Stimulated activated effector memory CD8-positive, alpha-beta T cell treated with anti-CD3 and anti-CD28 coated beads, Interleukin-12 subunit alpha, Interleukin-12 subunit beta, amount 100 ng/mL, for 72 hours (primary cell): ENCODE data around the gene UTP25.

Source experiments
- ATAC-seq: fragments of 150-1000 bp; cut with Tn5 transposase; 2 replicates; pipeline ENCODE4 v1.10.0; 2021
- DNase-seq, 2 donors: peaks; one replicate each; pipeline ENCODE4 v3.0.0; 2021 to 2022; ENCODE audit warnings: low spot score in 2 of 2
- H3K27ac Mint-ChIP-seq: one replicate; pipeline ENCODE4 v1.8.0; 2022; ENCODE audit warnings: mild to moderate bottlenecking, mixed read lengths
- H3K36me3 Mint-ChIP-seq: one replicate; pipeline ENCODE4 v1.8.0; 2022; ENCODE audit warnings: mild to moderate bottlenecking, mixed read lengths
- H3K4me1 Mint-ChIP-seq: one replicate; pipeline ENCODE4 v1.8.0; 2022; ENCODE audit warnings: mixed read lengths
- H3K4me3 Mint-ChIP-seq: one replicate; pipeline ENCODE4 v1.8.0; 2022; ENCODE audit warnings: mild to moderate bottlenecking, mixed read lengths
- H3K9me3 Mint-ChIP-seq: one replicate; pipeline ENCODE4 v1.8.0; 2022; ENCODE audit warnings: mixed read lengths

UTP25 gene

DNA sequence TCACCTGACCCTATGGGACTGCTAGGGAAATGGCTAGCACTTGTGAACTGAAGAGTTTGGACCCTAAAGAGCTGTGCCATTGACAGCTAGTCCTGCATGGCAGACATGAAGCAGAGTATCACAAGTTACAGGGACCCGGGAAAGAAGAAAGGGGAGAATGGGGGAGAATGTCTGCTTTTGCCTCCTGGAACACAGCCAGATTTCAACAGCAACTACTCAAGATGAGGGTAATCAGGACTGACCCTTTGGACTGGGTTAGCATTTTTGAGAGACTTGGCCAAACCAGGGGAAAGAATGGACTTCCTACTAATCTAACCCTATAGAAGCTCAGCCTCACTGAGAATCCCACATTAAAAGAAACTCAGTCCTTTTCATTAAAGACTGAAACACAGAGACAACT, 8.7 kb upstream of the UTP25 start:
- no peak for DNase-seq
- Mint-ChIP-seq H3K4me3 (no peak overlapping the region), H3K4me1 (peaks cover 13% of the 10 kb centered on the region), H3K36me3 (no peaks in the 10 kb centered on the region), H3K27ac (no peak overlapping the region), H3K9me3 (no peaks in the 10 kb centered on the region)
- no peak for ATAC-seq

DNA sequence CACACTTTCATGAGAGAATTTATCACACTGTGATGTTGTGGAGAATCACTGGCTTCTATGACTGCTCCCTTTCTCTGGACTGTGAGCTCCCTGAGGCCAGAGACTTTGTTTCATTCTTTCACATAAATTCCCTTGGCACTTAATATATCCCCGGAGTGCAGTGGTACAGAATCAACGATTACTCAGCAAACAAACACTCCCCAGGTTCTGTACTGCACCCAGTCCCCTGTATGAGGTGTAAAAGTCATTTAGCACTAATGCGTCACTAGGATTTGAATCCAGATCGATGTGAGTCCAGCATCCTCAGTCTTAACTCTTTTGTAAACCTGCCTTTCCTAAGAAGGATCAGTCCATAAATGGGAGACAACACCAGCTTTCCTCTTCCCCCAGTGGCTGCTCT, 6.8 kb upstream of the UTP25 start:
- Mint-ChIP-seq H3K9me3 (no peaks in the 10 kb centered on the region), H3K36me3 (no peaks in the 10 kb centered on the region), H3K4me3 (no peak overlapping the region), H3K27ac (no peak overlapping the region), H3K4me1 (peaks cover 13% of the 10 kb centered on the region)
- DNase-seq (no peak), ATAC-seq (peak; percentile 46)

DNA sequence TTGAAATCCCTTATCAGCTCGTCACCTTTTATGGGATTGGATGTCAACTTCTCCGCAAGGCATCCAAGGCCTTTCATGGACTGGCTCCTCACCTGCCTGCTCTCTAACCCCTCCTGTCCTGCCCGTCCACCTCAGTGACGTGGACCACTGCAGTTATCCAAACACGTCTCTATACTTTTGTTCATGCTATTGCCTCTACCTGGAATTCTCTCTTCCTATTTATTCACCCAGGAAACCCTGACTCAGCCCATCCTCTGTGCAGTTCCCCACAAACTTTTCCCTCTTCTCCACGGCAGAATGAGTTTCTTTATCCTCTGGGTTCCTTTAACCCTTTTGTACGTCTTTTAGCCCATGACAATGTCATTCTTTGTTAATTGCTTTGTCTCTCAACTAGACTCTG, 5.1 kb upstream of the UTP25 start:
- Mint-ChIP-seq H3K36me3 (peaks cover 9% of the 10 kb centered on the region), H3K9me3 (no peaks in the 10 kb centered on the region), H3K27ac (no peak overlapping the region), H3K4me3 (peak overlapping the region; percentile 13), H3K4me1 (peaks cover 24% of the 10 kb centered on the region)
- DNase-seq (no peak), ATAC-seq (no peak)

DNA sequence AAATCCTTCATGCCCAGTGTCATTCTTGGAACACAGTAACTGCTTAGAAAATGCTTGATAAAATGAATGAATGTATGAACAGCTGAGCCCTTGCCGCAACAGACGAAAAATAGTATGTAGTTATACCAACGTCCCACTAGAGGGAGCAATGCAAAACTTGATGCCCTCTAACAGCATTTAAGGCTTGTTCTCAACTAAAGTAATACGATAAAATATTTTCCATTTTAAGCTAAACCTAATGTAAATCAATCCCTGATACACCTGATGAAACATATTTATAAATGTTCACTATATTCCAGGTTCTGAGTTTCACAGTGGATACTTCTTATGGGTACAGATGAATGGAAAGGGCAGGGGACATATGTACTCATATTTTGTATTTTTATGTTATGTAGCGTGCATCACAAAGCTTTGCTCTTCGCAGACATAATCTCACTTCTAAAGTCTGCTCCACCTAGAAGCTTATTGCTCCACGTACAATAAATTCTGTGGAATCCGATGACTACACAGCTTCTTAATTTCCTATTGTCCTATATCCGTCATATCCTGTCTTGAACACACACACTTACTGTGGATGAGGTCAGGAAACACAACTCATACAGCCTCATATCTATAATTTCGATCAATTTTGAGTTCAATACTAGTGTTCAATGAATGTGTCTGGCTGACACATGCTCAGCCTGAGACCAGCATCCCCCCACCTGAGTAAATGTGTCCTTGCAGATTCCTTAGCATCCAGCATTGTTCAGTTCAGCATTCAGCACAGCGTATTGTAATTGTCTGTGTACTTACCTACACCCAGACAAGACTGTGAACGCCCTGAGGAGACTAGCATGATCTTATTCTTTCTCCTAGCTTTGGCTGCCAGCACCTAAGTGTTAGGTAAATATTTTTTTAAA, 4.4 kb upstream of the UTP25 start:
- Mint-ChIP-seq H3K4me1 (peaks cover 28% of the 10 kb centered on the region), H3K9me3 (no peaks in the 10 kb centered on the region), H3K36me3 (peaks cover 16% of the 10 kb centered on the region), H3K27ac (no peak overlapping the region), H3K4me3 (peak overlapping the region; percentile 13)
- peak; percentile 39 for ATAC-seq
- no peak for DNase-seq

DNA sequence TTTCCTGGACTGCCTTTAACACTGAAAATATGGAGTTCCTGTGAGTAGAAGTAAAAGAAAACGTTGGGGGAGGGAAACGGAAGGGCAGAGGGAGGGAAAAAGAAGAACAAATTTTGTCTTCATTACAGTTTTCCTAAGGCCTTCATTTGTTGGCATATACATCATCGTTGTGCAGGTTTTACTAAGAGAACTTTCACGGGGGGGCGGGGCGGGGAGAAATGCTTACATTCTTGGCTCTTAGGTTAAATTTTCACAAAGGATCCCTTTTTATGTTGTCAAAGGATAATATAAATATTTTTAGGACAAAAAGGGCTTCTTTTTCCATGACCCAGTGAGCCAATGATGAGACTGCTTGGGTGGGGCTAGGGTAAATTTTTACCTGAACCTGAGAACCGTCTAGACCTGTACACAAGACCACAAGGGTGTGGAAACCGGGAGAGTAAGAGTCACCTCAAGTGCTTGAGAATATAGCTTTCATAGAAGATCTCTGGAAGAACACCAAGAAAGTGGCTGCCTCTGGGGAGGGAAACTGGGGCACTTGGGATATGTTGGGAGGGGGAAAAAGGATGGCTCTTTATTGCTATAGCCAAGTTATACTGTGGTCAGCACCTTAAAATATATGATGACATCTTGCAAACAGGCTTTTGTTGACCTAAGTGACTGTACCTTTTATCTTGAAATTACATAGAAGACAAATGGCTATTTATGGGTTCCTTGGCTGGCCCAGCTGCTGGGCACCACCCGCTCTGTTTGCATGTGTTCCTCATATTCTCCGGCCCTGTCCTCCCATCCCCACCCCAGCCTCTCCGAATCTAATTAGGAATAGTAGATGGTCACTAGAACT, 2.0 kb upstream of the UTP25 start:
- DNase-seq (no peak), ATAC-seq (no peak)
- Mint-ChIP-seq H3K4me1 (peaks cover 47% of the 10 kb centered on the region), H3K9me3 (no peaks in the 10 kb centered on the region), H3K36me3 (peaks cover 38% of the 10 kb centered on the region), H3K27ac (no peak overlapping the region), H3K4me3 (no peak overlapping the region)

DNA sequence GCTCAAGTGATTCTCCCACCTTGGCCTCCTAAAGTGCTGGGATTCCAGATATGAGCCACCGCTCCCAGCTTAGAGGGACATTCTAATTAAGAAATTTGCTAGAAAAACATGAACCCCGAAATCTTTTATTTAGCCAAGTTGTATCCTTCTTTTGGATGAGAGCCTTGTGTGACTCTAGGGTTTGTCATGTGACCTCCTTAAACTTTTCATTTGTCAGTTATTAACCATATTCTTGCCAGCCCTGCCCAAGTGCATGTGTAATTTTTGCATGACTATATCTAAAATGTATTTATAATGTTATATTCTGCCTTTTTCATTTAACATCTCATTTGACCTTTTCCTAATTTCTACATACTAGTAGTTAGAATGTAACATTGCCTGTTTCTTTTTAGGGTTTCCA, 1.9 kb downstream of the UTP25 start:
- Mint-ChIP-seq H3K36me3 (peaks cover 77% of the 10 kb centered on the region), H3K4me1 (peaks cover 46% of the 10 kb centered on the region), H3K27ac (peak overlapping the region; percentile 87), H3K4me3 (peak overlapping the region; percentile 88), H3K9me3 (no peaks in the 10 kb centered on the region)
- ATAC-seq (no peak), DNase-seq (no peak)

DNA sequence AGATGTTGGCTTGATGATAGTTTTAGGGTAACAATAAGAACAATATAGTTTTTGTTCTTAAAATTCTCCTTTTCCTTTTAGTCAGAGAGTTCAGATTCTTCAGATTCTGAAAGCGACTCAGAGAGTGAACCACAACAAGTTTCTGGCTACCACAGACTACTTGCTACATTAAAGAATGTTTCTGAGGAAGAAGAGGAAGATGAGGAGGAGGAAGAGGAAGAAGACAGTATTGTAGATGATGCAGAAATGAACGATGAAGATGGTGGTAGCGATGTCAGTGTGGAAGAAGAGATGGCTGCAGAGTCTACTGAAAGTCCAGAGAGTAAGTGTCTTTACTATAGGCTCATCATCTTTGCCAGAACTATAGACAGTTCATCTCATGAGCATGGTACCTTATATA, 3.0 kb downstream of the UTP25 start:
- Mint-ChIP-seq H3K27ac (no peak overlapping the region), H3K9me3 (no peaks in the 10 kb centered on the region), H3K4me1 (peaks cover 56% of the 10 kb centered on the region), H3K36me3 (peaks cover 87% of the 10 kb centered on the region), H3K4me3 (no peak overlapping the region)
- no peak for DNase-seq
- ATAC-seq = no peak

DNA sequence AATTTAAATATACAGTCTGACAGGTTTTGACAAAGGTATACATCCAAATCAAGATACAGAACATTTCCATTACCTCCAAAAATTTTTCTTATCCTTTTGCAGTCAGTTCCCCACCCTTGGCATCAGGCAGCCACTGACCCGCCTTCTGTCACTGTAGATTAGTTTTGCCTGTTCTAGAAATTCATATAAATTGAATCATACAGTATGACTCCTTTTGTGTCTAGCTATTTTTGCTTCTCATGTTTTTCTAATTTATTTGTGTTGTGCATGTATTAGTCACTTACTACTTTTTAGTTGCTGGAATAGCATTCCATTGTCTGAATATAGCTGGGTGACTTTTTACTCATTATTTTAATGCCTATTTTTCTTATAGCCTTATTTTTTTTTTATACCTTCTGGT, 3.8 kb downstream of the UTP25 start:
- H3K27ac Mint-ChIP-seq = no peak overlapping the region
- H3K4me1 Mint-ChIP-seq = peaks cover 60% of the 10 kb centered on the region
- no peaks in the 10 kb centered on the region for H3K9me3 Mint-ChIP-seq
- ATAC-seq (no peak), DNase-seq (no peak)
- no peak overlapping the region for H3K4me3 Mint-ChIP-seq
- H3K36me3 Mint-ChIP-seq = peaks cover 96% of the 10 kb centered on the region

DNA sequence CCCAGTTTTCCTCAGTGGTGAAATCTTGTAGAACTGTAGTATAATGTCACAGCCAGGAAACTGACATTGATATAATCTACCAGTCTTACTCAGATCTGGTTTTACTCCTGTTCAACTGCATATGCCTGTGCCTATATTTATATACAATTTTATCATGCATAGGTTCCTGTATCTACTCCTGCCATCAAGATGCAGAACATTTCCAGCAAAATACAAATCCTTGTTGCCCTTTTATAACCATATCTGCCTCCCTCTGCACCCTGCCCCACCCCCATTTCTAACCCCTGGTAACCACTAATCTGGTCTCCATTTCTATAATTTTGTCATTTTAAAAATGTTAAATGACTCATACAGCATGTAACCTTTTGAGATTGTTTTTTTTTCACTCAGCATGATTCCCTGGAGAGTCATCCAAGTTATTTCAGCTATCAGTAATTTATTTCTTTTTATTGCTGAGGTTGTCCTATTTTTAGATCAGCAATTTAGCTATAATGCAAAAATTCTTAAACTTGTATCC, 8.1 kb downstream of the UTP25 start:
- peaks cover 100% of the 10 kb centered on the region for H3K36me3 Mint-ChIP-seq
- no peaks in the 10 kb centered on the region for H3K9me3 Mint-ChIP-seq
- peaks cover 40% of the 10 kb centered on the region for H3K4me1 Mint-ChIP-seq
- ATAC-seq = peak; percentile 83
- DNase-seq = peak in 1 of 2 donors; percentile 56
- peak overlapping the region; percentile 29 for H3K27ac Mint-ChIP-seq
- no peak overlapping the region for H3K4me3 Mint-ChIP-seq

DNA sequence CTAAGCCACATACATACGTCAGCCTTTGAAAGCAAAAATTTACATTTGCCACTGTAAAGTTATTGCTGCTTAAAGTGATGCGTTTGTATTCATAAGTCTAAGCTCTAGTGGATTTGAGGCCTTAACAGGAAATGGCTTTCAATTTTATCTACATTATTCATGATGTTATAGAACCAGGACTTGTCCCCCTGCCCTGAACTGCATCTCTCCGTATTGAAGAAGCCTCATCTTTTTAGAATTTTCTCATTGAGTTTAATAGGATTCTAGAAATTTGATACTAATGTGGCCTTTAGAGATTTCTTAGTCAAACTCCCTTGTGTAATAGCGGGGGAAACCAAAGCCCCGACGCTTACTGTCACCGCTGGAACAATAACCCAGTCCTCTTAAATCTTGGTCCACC, 9.9 kb downstream of the UTP25 start:
- H3K4me3 Mint-ChIP-seq = no peak overlapping the region
- peaks cover 100% of the 10 kb centered on the region for H3K36me3 Mint-ChIP-seq
- ATAC-seq (no peak), DNase-seq (no peak)
- H3K4me1 Mint-ChIP-seq = peaks cover 36% of the 10 kb centered on the region
- H3K27ac Mint-ChIP-seq = no peak overlapping the region
- H3K9me3 Mint-ChIP-seq = no peaks in the 10 kb centered on the region

DNA sequence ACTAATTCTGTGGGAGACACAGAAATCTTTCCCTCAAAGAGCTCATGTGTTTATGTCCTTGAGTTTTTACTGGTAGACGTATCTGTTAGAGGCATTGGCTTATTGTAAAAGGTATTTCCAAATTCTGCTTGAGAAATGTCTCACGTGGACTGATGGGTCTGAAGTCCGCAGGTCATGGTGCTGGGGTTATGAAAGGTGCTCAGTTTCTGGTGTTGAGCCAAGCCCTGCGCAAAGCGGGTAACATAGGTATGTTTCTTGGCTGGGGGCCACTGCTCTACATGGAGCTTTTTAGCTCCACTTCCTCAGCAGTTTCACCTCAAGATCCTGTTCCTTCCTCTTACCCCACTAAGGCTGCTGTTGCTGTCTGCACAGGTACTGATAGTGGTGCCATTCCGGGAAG, 10.8 kb downstream of the UTP25 start:
- Mint-ChIP-seq H3K9me3 (no peaks in the 10 kb centered on the region), H3K27ac (peak overlapping the region; percentile 41), H3K4me1 (peaks cover 36% of the 10 kb centered on the region), H3K36me3 (peaks cover 100% of the 10 kb centered on the region), H3K4me3 (no peak overlapping the region)
- ATAC-seq (no peak), DNase-seq (no peak)

DNA sequence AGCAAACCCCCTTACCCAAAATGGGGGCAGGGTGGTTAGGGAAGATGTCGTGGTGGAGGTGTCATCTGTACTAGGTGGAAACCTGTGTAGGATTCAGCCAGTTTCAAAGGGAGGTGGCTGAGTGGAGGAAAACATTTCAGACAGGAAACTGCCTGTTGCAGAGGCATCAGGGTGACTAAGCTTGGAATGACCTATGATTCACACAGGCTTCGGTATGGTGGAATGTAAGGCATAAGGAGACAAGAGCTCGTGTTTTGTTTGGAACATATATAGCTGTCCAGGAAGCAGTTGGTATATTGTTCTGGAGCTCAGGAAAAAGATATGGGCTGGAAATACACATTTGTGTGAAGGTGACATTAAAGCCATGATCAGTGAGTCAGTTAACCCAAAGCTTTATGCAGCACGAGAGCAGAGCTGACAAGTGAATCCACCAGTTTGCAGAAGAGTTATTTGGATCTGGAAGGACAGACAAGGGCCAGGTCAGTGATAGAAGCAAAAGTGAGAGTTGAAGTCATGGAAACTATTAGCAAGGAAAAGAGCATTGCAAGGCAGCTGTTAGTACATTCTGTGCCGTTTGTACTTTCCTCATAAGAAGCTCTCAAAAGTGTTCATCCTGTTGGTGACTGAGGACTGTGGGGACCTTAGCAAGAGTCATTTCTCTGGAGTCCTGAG, 12.2 kb downstream of the UTP25 start:
- Mint-ChIP-seq H3K4me1 (peaks cover 24% of the 10 kb centered on the region), H3K27ac (peak overlapping the region; percentile 41), H3K9me3 (no peaks in the 10 kb centered on the region), H3K36me3 (peaks cover 100% of the 10 kb centered on the region), H3K4me3 (no peak overlapping the region)
- no peak for DNase-seq
- peak; percentile 64 for ATAC-seq

DNA sequence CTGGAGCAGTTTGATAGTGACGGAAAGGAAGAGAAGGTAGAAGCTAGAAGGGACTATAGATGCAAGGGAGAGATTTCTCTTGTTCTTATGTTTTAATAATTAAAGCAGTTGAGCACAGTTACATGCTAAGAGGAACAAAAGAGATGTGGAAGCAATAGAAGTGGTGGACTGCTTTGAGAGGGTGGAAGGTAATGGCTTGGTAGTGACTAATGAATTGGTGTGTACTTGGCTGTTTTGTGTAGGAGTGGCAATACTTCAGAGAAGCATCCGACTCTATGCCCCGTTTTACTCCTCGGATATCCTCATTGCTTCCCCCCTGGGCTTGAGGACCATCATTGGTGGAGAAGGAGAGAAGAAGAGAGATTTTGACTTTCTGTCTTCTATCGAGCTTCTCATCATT, 12.8 kb downstream of the UTP25 start:
- ATAC-seq (no peak), DNase-seq (no peak)
- Mint-ChIP-seq H3K4me3 (no peak overlapping the region), H3K36me3 (peaks cover 100% of the 10 kb centered on the region), H3K4me1 (peaks cover 18% of the 10 kb centered on the region), H3K27ac (peak overlapping the region; percentile 41), H3K9me3 (no peaks in the 10 kb centered on the region)

DNA sequence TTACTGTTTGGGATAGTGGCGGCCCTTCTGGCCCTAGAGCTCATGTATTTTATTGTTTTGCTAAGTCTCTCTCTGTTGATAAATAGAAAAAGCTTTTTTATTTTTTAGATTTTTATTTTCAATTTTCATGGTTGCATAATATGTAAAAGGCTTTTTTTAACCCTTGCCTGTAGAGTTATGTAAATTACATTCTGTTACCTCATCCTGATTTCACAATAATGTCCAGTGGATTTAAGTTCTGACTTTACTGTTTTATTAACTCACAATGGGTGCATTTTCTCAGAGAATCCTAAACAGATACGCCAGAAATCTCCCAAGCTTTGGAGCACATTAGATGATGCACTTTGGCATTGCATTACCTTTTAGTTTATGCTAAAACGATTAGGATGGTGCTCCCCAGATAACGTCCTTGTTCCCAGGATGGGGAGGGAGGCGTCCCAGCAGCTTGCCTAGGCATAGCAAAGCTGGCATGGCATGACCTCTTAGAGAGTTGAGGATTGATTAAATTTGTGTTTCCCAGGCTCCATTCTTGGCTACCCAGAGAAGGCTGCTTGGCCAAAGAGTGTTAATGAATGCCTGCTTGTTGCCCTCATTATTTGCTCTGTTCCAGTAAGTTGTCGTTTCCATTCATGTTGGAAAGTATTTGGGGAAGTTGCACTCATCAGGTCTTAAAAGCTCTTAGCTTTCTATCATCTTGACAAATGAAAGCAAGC, 17.1 kb downstream of the UTP25 start:
- no peak for ATAC-seq
- H3K9me3 Mint-ChIP-seq = no peaks in the 10 kb centered on the region
- DNase-seq = no peak
- H3K27ac Mint-ChIP-seq = no peak overlapping the region
- H3K4me1 Mint-ChIP-seq = peaks cover 10% of the 10 kb centered on the region
- peaks cover 99% of the 10 kb centered on the region for H3K36me3 Mint-ChIP-seq
- H3K4me3 Mint-ChIP-seq = no peak overlapping the region

DNA sequence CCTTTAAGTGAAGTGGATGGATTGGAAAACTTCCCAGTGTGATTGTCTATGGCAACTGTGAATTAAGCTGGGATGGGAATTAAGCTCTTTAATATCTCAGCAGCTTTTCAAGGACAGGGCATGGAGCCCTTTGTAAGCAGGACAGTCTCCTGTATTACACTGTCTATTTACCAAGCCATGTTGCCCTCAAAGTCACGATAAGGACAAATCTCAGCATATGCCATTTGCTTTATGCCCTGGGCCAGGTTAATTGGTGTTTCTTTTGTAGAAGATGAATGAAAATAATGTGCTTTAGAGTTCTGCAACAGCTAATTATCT, 17.6 kb downstream of the UTP25 start:
- ATAC-seq (no peak), DNase-seq (no peak)
- no peaks in the 10 kb centered on the region for H3K9me3 Mint-ChIP-seq
- no peak overlapping the region for H3K27ac Mint-ChIP-seq
- no peak overlapping the region for H3K4me3 Mint-ChIP-seq
- H3K4me1 Mint-ChIP-seq = peaks cover 5% of the 10 kb centered on the region
- peaks cover 99% of the 10 kb centered on the region for H3K36me3 Mint-ChIP-seq
